Tibial nerve (tissue), 4 donors: ENCODE results near the gene CADPS. TPM values are rescaled to one million over a fixed set of nuclear protein-coding genes. Genes with fewer than 3 reads are reported as not detected.

Experiments
- DNase-seq, 2 donors: peaks; one replicate each; pipeline ENCODE4 v3.0.0-alpha.2; 2019; ENCODE audit warnings: low spot score in 2 of 2
- H3K27ac ChIP-seq, 4 donors: fragments of 200-600 bp; sonication (generic) in 3 of 4; one replicate each; pipeline ENCODE4 v1.5.1; 2017 to 2019; ENCODE audit warnings: mild to moderate bottlenecking in 1 of 4
- H3K27me3 ChIP-seq, 2 donors: fragments of 200-600 bp; sonication (generic) in 1 of 2; one replicate each; pipeline versions ENCODE4 v1.5.1 to v1.6.0; 2017 to 2019
- H3K36me3 ChIP-seq, 3 donors: fragments of 200-600 bp; sonication (generic); one replicate each; pipeline ENCODE4 v1.5.1; 2018 to 2019
- H3K4me1 ChIP-seq, 4 donors: fragments of 200-600 bp; sonication (generic) in 3 of 4; one replicate each; pipeline ENCODE4 v1.5.1; 2017 to 2019
- H3K4me3 ChIP-seq, 4 donors: fragments of 200-600 bp; sonication (generic) in 3 of 4; one replicate each; pipeline ENCODE4 v1.5.1; 2017 to 2019; ENCODE audit warnings: mild to moderate bottlenecking in 1 of 4, moderate library complexity in 1 of 4
- H3K9me3 ChIP-seq, 4 donors: fragments of 200-600 bp; sonication (generic) in 3 of 4; one replicate each; pipeline ENCODE4 v1.5.1; 2017 to 2019
- CTCF ChIP-seq, 5 experiments: fragments of 200-600 bp in 3 of 5; fragments of 450-650 bp in 2 of 5; sonication (generic) in 3 of 5; IDR thresholded peaks; one replicate each; pipeline ENCODE4 v1.5.1; 2016 to 2019; ENCODE audit warnings: antibody characterized with exemption in 5 of 5, mild to moderate bottlenecking in 3 of 5, moderate library complexity in 2 of 5
- EP300 ChIP-seq, 2 donors: sonication (generic); formaldehyde crosslinking; IDR thresholded peaks; one replicate each; pipeline ENCODE4 v1.6.1; 2017; ENCODE audit warnings: antibody characterized with exemption in 2 of 2, mild to moderate bottlenecking in 1 of 2
- POLR2A ChIP-seq, 2 donors: fragments of 450-650 bp; IDR thresholded peaks; one replicate each; pipeline ENCODE4 v1.6.1; 2017; ENCODE audit warnings: antibody characterized with exemption in 2 of 2, mild to moderate bottlenecking in 2 of 2, moderate library complexity in 2 of 2
- WGBS, 2 donors: methylation state at CpG; one replicate each; pipeline ENCODE4 v1.1.5; 2018; 5-methylcytosine and 5-hydroxymethylcytosine counted together
- total RNA-seq, 4 donors: library from RNA; depleted of rRNA; stranded (reverse); fragments of >200 nt; gene quantifications; one replicate each; pipeline ENCODE4 v1.1.0, GENCODE V29; 2016

CADPS gene
- total RNA-seq, 4 donors from 2014 or later = 16.2 to 16.7 TPM; not detected in 2

- H3K27me3 ChIP-seq = no peaks in the 10 kb centered on the region
- WGBS, 2 donors = 11 to 20% methylated on average over 5 of the region's 5 CpGs
- no peak overlapping the region for H3K4me3 ChIP-seq
- H3K27ac ChIP-seq = no peak overlapping the region
- TF ChIP-seq EP300 (IDR thresholded peaks at IDR 0.05) (no peak), CTCF (IDR thresholded peaks at IDR 0.05) (no peak), POLR2A (IDR thresholded peaks at IDR 0.05) (no peak)
- no peak for DNase-seq
- H3K36me3 ChIP-seq = no peaks in the 10 kb centered on the region
- H3K9me3 ChIP-seq = no peaks in the 10 kb centered on the region
- peaks cover 0 to 13% (median 0%) of the 10 kb centered on the region in 4 donors for H3K4me1 ChIP-seq
These were observed 259.9 kb downstream of the CADPS start for GRCh38 chr3:62615258-62615849.

- Histone ChIP-seq H3K9me3 (no peaks in the 10 kb centered on the region), H3K36me3 (no peaks in the 10 kb centered on the region), H3K27ac (no peak overlapping the region), H3K4me1 (peaks cover 0 to 13% (median 0%) of the 10 kb centered on the region in 4 donors), H3K27me3 (no peaks in the 10 kb centered on the region), H3K4me3 (no peak overlapping the region)
- no peak for TF ChIP-seq EP300 (IDR thresholded peaks at IDR 0.05)
- no peak for TF ChIP-seq CTCF (IDR thresholded peaks at IDR 0.05)
- TF ChIP-seq POLR2A (IDR thresholded peaks at IDR 0.05) = no peak
- 83 to 90% methylated on average over 1 of the region's 1 CpG for WGBS, 2 donors
- no peak for DNase-seq
These were observed 260.7 kb downstream of the CADPS start for GRCh38 chr3:62614527-62614926.

GRCh38 chr3:62611541-62612240 is 263.5 kb downstream of the CADPS start:
- Histone ChIP-seq H3K36me3 (no peaks in the 10 kb centered on the region), H3K27me3 (no peaks in the 10 kb centered on the region), H3K27ac (no peak overlapping the region), H3K9me3 (no peaks in the 10 kb centered on the region), H3K4me1 (peaks cover 0 to 18% (median 0%) of the 10 kb centered on the region in 4 donors), H3K4me3 (no peak overlapping the region)
- 91 to 94% methylated on average over 3 of the region's 3 CpGs for WGBS, 2 donors
- no peak for TF ChIP-seq POLR2A (IDR thresholded peaks at IDR 0.05)
- no peak for DNase-seq

- H3K27ac ChIP-seq = peak overlapping the region in 2 of 4 donors; percentile 10 to 18
- no peak overlapping the region for H3K4me3 ChIP-seq
- no peaks in the 10 kb centered on the region for H3K9me3 ChIP-seq
- DNase-seq = peak in 1 of 2 donors; percentile 17
- TF ChIP-seq EP300 (IDR thresholded peaks at IDR 0.05) = no peak
- no peak for TF ChIP-seq CTCF (IDR thresholded peaks at IDR 0.05)
- TF ChIP-seq POLR2A (IDR thresholded peaks at IDR 0.05) = no peak
- no peaks in the 10 kb centered on the region for H3K36me3 ChIP-seq
- WGBS, 2 donors = 66% methylated on average over 7 to 10 of the region's 10 CpGs
- no peaks in the 10 kb centered on the region for H3K27me3 ChIP-seq
- peaks cover 0 to 9% (median 0%) of the 10 kb centered on the region in 4 donors for H3K4me1 ChIP-seq
These were observed 267.8 kb downstream of the CADPS start for GRCh38 chr3:62607287-62608029.

- no peaks in the 10 kb centered on the region for H3K9me3 ChIP-seq
- 49 to 62% methylated on average over 3 of the region's 3 CpGs for WGBS, 2 donors
- peaks cover 0 to 9% (median 0%) of the 10 kb centered on the region in 4 donors for H3K4me1 ChIP-seq
- no peak overlapping the region for H3K27ac ChIP-seq
- H3K4me3 ChIP-seq = no peak overlapping the region
- no peak for DNase-seq
- H3K36me3 ChIP-seq = no peaks in the 10 kb centered on the region
- TF ChIP-seq CTCF (IDR thresholded peaks at IDR 0.05) (no peak), EP300 (IDR thresholded peaks at IDR 0.05) (no peak), POLR2A (IDR thresholded peaks at IDR 0.05) (no peak)
- no peaks in the 10 kb centered on the region for H3K27me3 ChIP-seq
These were observed 269.7 kb downstream of the CADPS start for GRCh38 chr3:62605413-62606068.
